ENCODE measurements around the gene OXNAD1.

- TF ChIP-seq CTCF (IDR thresholded peaks at IDR 0.05) (no peak), POLR2A (IDR thresholded peaks at IDR 0.05) (no peak)
Measured at GRCh38 chr3:16325850-16326249, 60.8 kb downstream of the OXNAD1 start.
